ENCODE data around the gene NRG2.

Gene NRG2

GRCh38 chr5:139829471-139829870 is 213.6 kb downstream of the NRG2 start:
- DNase-seq, result no peak

GRCh38 chr5:139828207-139828895 is 214.7 kb downstream of the NRG2 start:
- no peak for DNase-seq

GRCh38 chr5:139825690-139826089 is 217.4 kb downstream of the NRG2 start:
- no peak for DNase-seq

- no peak for DNase-seq
These were observed 219.2 kb downstream of the NRG2 start for GRCh38 chr5:139823757-139824355.

- DNase-seq, result no peak
These were observed 220.3 kb downstream of the NRG2 start for GRCh38 chr5:139822553-139823425.

GRCh38 chr5:139821806-139822552 is 221.1 kb downstream of the NRG2 start:
- no peak for DNase-seq

- no peak for DNase-seq
These were observed 222.5 kb downstream of the NRG2 start for GRCh38 chr5:139820606-139821005.

- no peak for DNase-seq
These were observed 223.0 kb downstream of the NRG2 start for GRCh38 chr5:139820130-139820529.

GRCh38 chr5:139817970-139818369 is 225.1 kb downstream of the NRG2 start:
- DNase-seq, result no peak

- no peak for DNase-seq
These were observed 225.7 kb downstream of the NRG2 start for GRCh38 chr5:139817362-139817761.

GRCh38 chr5:139816566-139816965 is 226.5 kb downstream of the NRG2 start:
- DNase-seq, result no peak

GRCh38 chr5:139814704-139815280 is 228.3 kb downstream of the NRG2 start:
- DNase-seq, result no peak

- no peak for DNase-seq
These were observed 228.9 kb downstream of the NRG2 start for GRCh38 chr5:139814191-139814601.

GRCh38 chr5:139812836-139813805 is 230.0 kb downstream of the NRG2 start:
- DNase-seq, result no peak

- DNase-seq, result no peak
These were observed 230.8 kb downstream of the NRG2 start for GRCh38 chr5:139812323-139812722.

GRCh38 chr5:139811274-139811607 is 231.9 kb downstream of the NRG2 start:
- DNase-seq, result no peak

GRCh38 chr5:139810341-139811273 is 232.5 kb downstream of the NRG2 start:
- no peak for DNase-seq

- no peak for DNase-seq
These were observed 233.7 kb downstream of the NRG2 start for GRCh38 chr5:139809331-139809810.

- DNase-seq, result no peak
These were observed 234.4 kb downstream of the NRG2 start for GRCh38 chr5:139808481-139809330.
